H9 (cell line): ENCODE data around the gene ANKMY1. TPM values are rescaled to one million over a fixed set of nuclear protein-coding genes. Genes with fewer than 3 reads are reported as not detected.

ENCODE experiments used
- DNase-seq: peaks from one replicate; pipeline ENCODE4 v3.0.0-alpha.2; 2017
- H2AFZ ChIP-seq: one replicate; pipeline ENCODE4 v1.6.1; 2013; ENCODE audit warnings: mild to moderate bottlenecking, low read length, control low read depth, moderate library complexity
- H2AK5ac ChIP-seq: 2 replicates; pipeline ENCODE4 v1.6.1; 2013; ENCODE audit warnings: low read length, control low read depth, mixed read lengths; ENCODE audit not compliant: insufficient read length
- H2BK120ac ChIP-seq: one replicate; pipeline ENCODE4 v1.6.1; 2013; ENCODE audit warnings: low read depth, mild to moderate bottlenecking, low read length, control low read depth, inconsistent platforms; ENCODE audit not compliant: poor library complexity, severe bottlenecking
- H2BK12ac ChIP-seq: 2 replicates; pipeline ENCODE4 v1.6.1; 2013; ENCODE audit warnings: low read length, control low read depth, mixed read lengths, low read depth; ENCODE audit not compliant: insufficient read length
- H2BK15ac ChIP-seq: 2 replicates; pipeline ENCODE4 v1.6.1; 2013; ENCODE audit warnings: low read depth, low read length, control low read depth
- H2BK20ac ChIP-seq: one replicate; pipeline ENCODE4 v1.6.1; 2013; ENCODE audit warnings: low read depth, mild to moderate bottlenecking, low read length, control low read depth, inconsistent platforms; ENCODE audit not compliant: poor library complexity, severe bottlenecking
- H2BK5ac ChIP-seq: 2 replicates; pipeline ENCODE4 v1.6.1; 2013; ENCODE audit warnings: low read length, control low read depth, mixed read lengths; ENCODE audit not compliant: insufficient read length
- H3K14ac ChIP-seq: 2 replicates; pipeline ENCODE4 v1.6.1; 2013; ENCODE audit warnings: low read length, control low read depth; ENCODE audit not compliant: insufficient read depth
- H3K18ac ChIP-seq: 2 replicates; pipeline ENCODE4 v1.6.1; 2013; ENCODE audit warnings: low read depth, mild to moderate bottlenecking, mixed read lengths, low read length, control low read depth; ENCODE audit not compliant: insufficient read length
- H3K23ac ChIP-seq: 2 replicates; pipeline ENCODE4 v1.6.1; 2013; ENCODE audit warnings: low read length, control low read depth, mixed read lengths, low read depth; ENCODE audit not compliant: insufficient read length
- H3K23me2 ChIP-seq: 2 replicates; pipeline ENCODE4 v1.6.1; 2013; ENCODE audit warnings: low read depth, mild to moderate bottlenecking, mixed read lengths, low read length, control low read depth; ENCODE audit not compliant: insufficient read length, poor library complexity, severe bottlenecking
- H3K27ac ChIP-seq: 2 replicates; pipeline ENCODE4 v1.5.1; 2013; ENCODE audit warnings: low read length, control low read depth, mixed read lengths, low read depth; ENCODE audit not compliant: insufficient read length
- H3K27me3 ChIP-seq: 2 replicates; pipeline ENCODE4 v1.6.1; 2013; ENCODE audit warnings: low read length, control low read depth, inconsistent platforms; ENCODE audit not compliant: insufficient read depth
- H3K4ac ChIP-seq: 2 replicates; pipeline ENCODE4 v1.6.1; 2013; ENCODE audit warnings: low read depth, mild to moderate bottlenecking, control low read depth, inconsistent platforms, low read length, moderate library complexity
- H3K4me1 ChIP-seq: 2 replicates; pipeline ENCODE4 v1.6.1; 2013; ENCODE audit warnings: low read length, control low read depth, inconsistent platforms; ENCODE audit not compliant: insufficient read depth
- H3K4me2 ChIP-seq: 2 replicates; pipeline ENCODE4 v1.6.1; 2013; ENCODE audit warnings: low read length, control low read depth, mixed read lengths; ENCODE audit not compliant: insufficient read length, insufficient read depth
- H3K56ac ChIP-seq: 2 replicates; pipeline ENCODE4 v1.6.1; 2013; ENCODE audit warnings: low read depth, mild to moderate bottlenecking, mixed read lengths, low read length, control low read depth; ENCODE audit not compliant: insufficient read length
- H3K79me1 ChIP-seq: 2 replicates; pipeline ENCODE4 v1.6.1; 2013; ENCODE audit warnings: low read depth, mild to moderate bottlenecking, moderate library complexity, low read length, control low read depth, inconsistent platforms; ENCODE audit not compliant: insufficient read depth, poor library complexity, severe bottlenecking
- H3K79me2 ChIP-seq: 2 replicates; pipeline ENCODE4 v1.6.1; 2013; ENCODE audit warnings: low read length, control low read depth, inconsistent platforms; ENCODE audit not compliant: insufficient read depth
- H3K9ac ChIP-seq: 2 replicates; pipeline ENCODE4 v1.6.1; 2013; ENCODE audit warnings: low read length, control low read depth, mixed read lengths; ENCODE audit not compliant: insufficient read length; ENCODE audit errors: extremely low read depth
- H3K9me3 ChIP-seq: one replicate; pipeline ENCODE4 v1.6.1; 2013; ENCODE audit warnings: low read depth, low read length, inconsistent platforms; ENCODE audit not compliant: control insufficient read depth
- H3T11ph ChIP-seq: one replicate; pipeline ENCODE4 v1.6.1; 2013; ENCODE audit warnings: mild to moderate bottlenecking, low read length, control low read depth, inconsistent platforms
- H4K20me1 ChIP-seq: one replicate; pipeline ENCODE4 v1.6.1; 2013; ENCODE audit not compliant: control insufficient read depth, insufficient read length, insufficient read depth
- H4K5ac ChIP-seq: 2 replicates; pipeline ENCODE4 v1.6.1; 2013; ENCODE audit warnings: low read depth, mild to moderate bottlenecking, mixed read lengths, low read length, control low read depth; ENCODE audit not compliant: insufficient read length
- H4K8ac ChIP-seq: replicated peaks from 2 replicates; pipeline ENCODE4 v1.6.1; 2013; ENCODE audit warnings: low read length, control low read depth, mixed read lengths, low read depth; ENCODE audit not compliant: insufficient read length
- H4K91ac ChIP-seq: 2 replicates; pipeline ENCODE4 v1.6.1; 2013; ENCODE audit warnings: low read depth, mild to moderate bottlenecking, moderate library complexity, mixed read lengths, low read length, control low read depth; ENCODE audit not compliant: insufficient read length
- H3K27ac Mint-ChIP-seq, 3 experiments: 2 replicates in 2 of 3; 3 replicates in 1 of 3; pipeline ENCODE4 v1.8.0; 2020 to 2021; ENCODE audit warnings: mixed read lengths in 3 of 3, mild to moderate bottlenecking in 1 of 3, moderate library complexity in 1 of 3
- H3K27me3 Mint-ChIP-seq: 2 replicates; pipeline ENCODE4 v1.8.0; 2021; ENCODE audit warnings: low read depth, mild to moderate bottlenecking, moderate library complexity, mixed read lengths
- H3K36me3 Mint-ChIP-seq, 3 experiments: 2 replicates in 2 of 3; 3 replicates in 1 of 3; pipeline ENCODE4 v1.8.0; 2020 to 2021; ENCODE audit warnings: low read depth in 3 of 3, mixed read lengths in 3 of 3; ENCODE audit not compliant: insufficient read depth in 1 of 3
- H3K4me1 Mint-ChIP-seq, 2 experiments: 2 replicates each; pipeline ENCODE4 v1.8.0; 2020; ENCODE audit warnings: mixed read lengths in 2 of 2
- H3K4me3 Mint-ChIP-seq, 2 experiments: 2 replicates in 1 of 2; 3 replicates in 1 of 2; pipeline ENCODE4 v1.8.0; 2020 to 2021; ENCODE audit warnings: mild to moderate bottlenecking in 2 of 2, mixed read lengths in 2 of 2, moderate library complexity in 1 of 2
- H3K9me3 Mint-ChIP-seq, 2 experiments: 2 replicates in 1 of 2; 3 replicates in 1 of 2; pipeline ENCODE4 v1.8.0; 2020; ENCODE audit warnings: mild to moderate bottlenecking in 2 of 2, mixed read lengths in 2 of 2, moderate library complexity in 1 of 2
- WGBS: extraction: QIAGEN DNeasy Blood & Tissue Kit; methylation state at CpG from one replicate; pipeline ENCODE4 v1.1.7; 2013; ENCODE audit warnings: missing lambda C conversion rate, low lambda C conversion rate, mixed read lengths; ENCODE audit not compliant: insufficient read length; ENCODE audit errors: extremely low coverage; 5-methylcytosine and 5-hydroxymethylcytosine counted together
- total RNA-seq: library from RNA; stranded (reverse); gene quantifications from 2 replicates; pipeline ENCODE4 v1.2.1, GENCODE V29; 2021
- TF ChIP-seq, protein P1 (sequence below): fragments of 200-600 bp; sonication (generic); conservative IDR thresholded peaks from 3 replicates; pipeline ENCODE4 v1.8.0; 2021; ENCODE audit warnings: antibody characterized with exemption, mild to moderate bottlenecking

Gene ANKMY1
- total RNA-seq, 1 experiment from 2014 or later = 13.7 TPM

DNA sequence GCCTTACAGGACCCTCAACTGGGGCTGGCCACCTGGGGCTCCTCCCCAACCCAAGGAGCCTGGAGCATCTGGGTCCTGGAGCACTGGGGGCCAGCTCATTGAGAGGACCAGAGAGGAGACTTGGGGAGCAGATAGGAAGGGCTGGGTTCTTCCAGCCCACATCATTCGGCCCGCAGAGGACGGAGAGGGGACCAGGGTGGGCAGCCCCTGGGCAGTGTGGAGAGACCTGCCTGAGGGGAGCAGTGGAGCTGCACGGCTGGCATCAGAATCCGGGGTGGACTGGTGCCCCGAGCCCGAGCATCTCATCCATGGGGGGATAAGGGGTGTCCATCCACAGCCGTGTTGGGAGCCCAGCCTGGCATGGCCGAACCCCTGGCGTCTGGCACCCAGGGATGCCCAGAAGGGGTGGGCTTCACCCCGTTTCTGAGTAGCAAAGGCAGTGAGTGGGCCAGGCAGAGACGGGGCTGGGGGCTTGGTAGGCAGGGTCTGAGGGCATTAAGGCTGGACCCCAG, 111.1 kb downstream of the ANKMY1 start:
- H4K5ac ChIP-seq = no peak overlapping the region
- H2AFZ ChIP-seq = no peak overlapping the region
- no peaks in the 10 kb centered on the region for H3K4me1 ChIP-seq
- H3K14ac ChIP-seq = no peak overlapping the region
- no peak overlapping the region for H4K8ac ChIP-seq
- no peak overlapping the region for H3K23ac ChIP-seq
- H3K18ac ChIP-seq = no peak overlapping the region
- no peak overlapping the region for H3K27ac ChIP-seq
- no peaks in the 10 kb centered on the region for H3K9me3 ChIP-seq
- no peaks in the 10 kb centered on the region for H3K23me2 ChIP-seq
- H3K4me2 ChIP-seq = no peak overlapping the region
- no peak overlapping the region for H2BK15ac ChIP-seq
- no peak overlapping the region for H3K4ac ChIP-seq
- TF ChIP-seq, protein P1, sequence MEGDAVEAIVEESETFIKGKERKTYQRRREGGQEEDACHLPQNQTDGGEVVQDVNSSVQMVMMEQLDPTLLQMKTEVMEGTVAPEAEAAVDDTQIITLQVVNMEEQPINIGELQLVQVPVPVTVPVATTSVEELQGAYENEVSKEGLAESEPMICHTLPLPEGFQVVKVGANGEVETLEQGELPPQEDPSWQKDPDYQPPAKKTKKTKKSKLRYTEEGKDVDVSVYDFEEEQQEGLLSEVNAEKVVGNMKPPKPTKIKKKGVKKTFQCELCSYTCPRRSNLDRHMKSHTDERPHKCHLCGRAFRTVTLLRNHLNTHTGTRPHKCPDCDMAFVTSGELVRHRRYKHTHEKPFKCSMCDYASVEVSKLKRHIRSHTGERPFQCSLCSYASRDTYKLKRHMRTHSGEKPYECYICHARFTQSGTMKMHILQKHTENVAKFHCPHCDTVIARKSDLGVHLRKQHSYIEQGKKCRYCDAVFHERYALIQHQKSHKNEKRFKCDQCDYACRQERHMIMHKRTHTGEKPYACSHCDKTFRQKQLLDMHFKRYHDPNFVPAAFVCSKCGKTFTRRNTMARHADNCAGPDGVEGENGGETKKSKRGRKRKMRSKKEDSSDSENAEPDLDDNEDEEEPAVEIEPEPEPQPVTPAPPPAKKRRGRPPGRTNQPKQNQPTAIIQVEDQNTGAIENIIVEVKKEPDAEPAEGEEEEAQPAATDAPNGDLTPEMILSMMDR = no peak
- no peak overlapping the region for H3K4me3 Mint-ChIP-seq
- H2BK5ac ChIP-seq = no peak overlapping the region
- H2BK120ac ChIP-seq = no peak overlapping the region
- no peak overlapping the region for H2BK12ac ChIP-seq
- no peak overlapping the region for H4K91ac ChIP-seq
- H4K20me1 ChIP-seq = no peaks in the 10 kb centered on the region
- no peak overlapping the region for H3K56ac ChIP-seq
- H3K4me1 Mint-ChIP-seq = peaks cover 12 to 20% of the 10 kb centered on the region in 2 experiments
- H3K9me3 Mint-ChIP-seq = no peaks in the 10 kb centered on the region
- no peaks in the 10 kb centered on the region for H3K79me2 ChIP-seq
- no peak overlapping the region for H3K9ac ChIP-seq
- no peak overlapping the region for H2AK5ac ChIP-seq
- WGBS = no CpG with 5 or more reads among the region's 12 CpGs
- H2BK20ac ChIP-seq = no peak overlapping the region
- DNase-seq = no peak
- H3K36me3 Mint-ChIP-seq = peaks cover 0 to 3% (median 3%) of the 10 kb centered on the region in 3 experiments; a peak in 2 of 7 replicates
- peaks cover 7% of the 10 kb centered on the region for H3K27me3 Mint-ChIP-seq
- no peak overlapping the region for H3K27ac Mint-ChIP-seq
- H3K79me1 ChIP-seq = no peaks in the 10 kb centered on the region
- H3T11ph ChIP-seq = no peak overlapping the region
- H3K27me3 ChIP-seq = no peaks in the 10 kb centered on the region
